Right lung (tissue), 5 donors: ENCODE measurements around the gene TPST1. TPM values are rescaled to one million over a fixed set of nuclear protein-coding genes. Genes with fewer than 3 reads are reported as not detected.
"Not testable (repeated sequence)": the region's sequence is repeated elsewhere in the genome, so short reads cannot be mapped to it uniquely, and the experiment has no call there.

Experiments used
- DNase-seq, 2 donors: peaks; one replicate each; pipeline ENCODE4 v3.0.0-alpha.2; 2013
- polyA plus RNA-seq, 5 donors: library from polyadenylated mRNA; unstranded; fragments of 120-200 nt; gene quantifications; one replicate each; pipeline versions ENCODE4 v1.2.1 to v1.2.3, GENCODE V29; 2013; ENCODE audit warnings: inconsistent platforms in 1 of 5, low replicate concordance in 1 of 5; ENCODE audit not compliant: insufficient read length in 5 of 5, insufficient read depth in 1 of 5

The TPST1 gene
- polyA plus RNA-seq, 5 donors: 41.3 to 67.7 (median 54.3) TPM

DNA sequence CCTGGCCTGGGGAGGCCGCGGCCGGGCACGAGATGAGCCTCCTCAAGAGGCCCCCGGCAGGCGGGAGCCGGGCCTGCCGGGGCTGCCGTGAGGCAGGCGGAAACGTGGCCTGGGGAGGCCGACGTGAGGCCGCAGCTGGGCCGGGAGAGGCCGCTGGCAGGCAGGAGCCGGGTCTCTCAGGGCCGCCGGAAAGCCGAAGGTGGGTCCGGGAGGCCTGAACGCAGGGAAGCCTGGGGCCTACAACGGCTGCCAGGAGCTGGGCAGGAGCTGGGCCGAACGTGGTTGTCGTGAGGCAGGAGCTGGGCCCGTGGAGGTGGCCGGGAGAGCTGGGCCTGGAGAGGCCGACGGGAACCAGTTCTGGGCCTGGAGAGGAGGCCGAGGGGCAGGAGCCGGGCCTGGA lies 171.9 kb downstream of the TPST1 start:
- no peak for DNase-seq

- DNase-seq: no peak
Measured at GRCh38 chr7:66377714-66378113, 172.6 kb downstream of the TPST1 start.

- DNase-seq: no peak
Measured at GRCh38 chr7:66379542-66380160, 174.5 kb downstream of the TPST1 start.

GRCh38 chr7:66380272-66380888 lies 175.2 kb downstream of the TPST1 start:
- DNase-seq: no peak

- DNase-seq: not testable (repeated sequence)
Measured at GRCh38 chr7:66382182-66382923, 177.2 kb downstream of the TPST1 start.

- not testable (repeated sequence) for DNase-seq
Measured at GRCh38 chr7:66385191-66385905, 180.2 kb downstream of the TPST1 start.

DNA sequence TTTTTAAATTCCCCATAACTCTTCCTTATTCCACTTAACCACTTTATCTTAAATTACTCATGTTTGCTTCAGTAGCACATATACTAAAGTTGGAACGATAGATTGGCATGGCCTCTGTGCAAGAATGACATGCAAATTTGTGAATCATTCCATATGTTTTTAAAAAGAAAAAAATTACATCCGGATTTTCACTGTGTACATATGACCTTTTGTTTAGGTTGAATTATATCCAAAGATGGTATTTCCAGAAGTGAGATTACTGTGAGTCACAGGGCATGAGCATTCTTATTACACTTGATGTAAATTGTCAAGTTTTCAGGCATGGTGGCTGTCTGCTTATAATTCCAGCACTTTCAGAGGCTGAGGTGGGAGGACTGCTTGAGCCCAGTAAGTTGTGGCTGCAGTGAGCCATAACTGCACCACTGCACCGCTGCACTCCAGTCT lies 190.0 kb downstream of the TPST1 start:
- not testable (repeated sequence) for DNase-seq

GRCh38 chr7:66396052-66396451 lies 190.9 kb downstream of the TPST1 start:
- DNase-seq: not testable (repeated sequence)

GRCh38 chr7:66398841-66399240 lies 193.7 kb downstream of the TPST1 start:
- not testable (repeated sequence) for DNase-seq

DNA sequence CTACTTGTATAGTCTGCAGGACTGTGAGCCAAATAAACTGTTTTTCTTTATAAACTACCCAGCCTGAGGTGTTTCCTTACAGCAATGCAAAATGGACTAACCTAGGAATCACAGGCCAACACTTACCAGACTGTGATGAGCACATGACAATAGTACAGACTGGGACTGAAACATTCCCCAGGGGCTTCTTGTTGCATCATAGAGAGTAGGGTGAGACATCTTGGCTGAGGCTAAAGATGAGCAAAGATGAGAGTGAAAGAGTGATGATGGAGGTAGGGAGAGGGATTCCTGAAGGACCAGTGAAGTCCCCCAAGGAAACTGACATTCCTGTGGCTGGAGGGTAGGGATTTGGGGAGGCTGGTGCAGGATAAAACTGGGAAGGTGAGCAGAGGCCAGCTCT lies 194.4 kb downstream of the TPST1 start:
- no peak for DNase-seq

- no peak for DNase-seq
Measured at GRCh38 chr7:66400400-66400799, 195.3 kb downstream of the TPST1 start.

GRCh38 chr7:66401126-66401525 lies 196.0 kb downstream of the TPST1 start:
- DNase-seq: not testable (repeated sequence)

DNA sequence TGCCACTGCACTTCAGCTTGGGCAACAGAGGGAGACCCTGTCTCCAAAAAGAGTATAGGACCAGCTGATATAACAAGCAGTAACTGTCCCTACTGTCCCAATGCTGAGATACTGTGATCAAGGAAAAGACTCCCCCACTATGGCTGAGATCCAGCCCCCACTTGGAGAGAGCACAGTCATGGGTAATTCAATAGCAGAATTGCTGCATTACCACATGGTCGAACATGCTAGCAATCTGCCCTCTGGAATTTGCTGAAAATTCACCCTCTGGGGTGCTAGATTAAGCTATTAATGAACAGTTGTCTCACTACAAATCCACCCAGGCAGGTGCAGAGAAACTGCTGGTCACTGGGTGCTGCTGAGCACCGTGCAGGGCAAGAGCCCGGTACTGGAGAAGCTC lies 196.8 kb downstream of the TPST1 start:
- not testable (repeated sequence) for DNase-seq

- no peak for DNase-seq
Measured at GRCh38 chr7:66403564-66403963, 198.4 kb downstream of the TPST1 start.

GRCh38 chr7:66409493-66409892 lies 204.4 kb downstream of the TPST1 start:
- no peak for DNase-seq

Other genes starting within 250 kb of the TPST1 start
- gene GUSB, start 223.1 kb upstream of the TPST1 start, polyA plus RNA-seq: 10 to 100 TPM; 57.2 to 68.6 (median 61.2) TPM
- 10 to 100 TPM; 20.5 to 29.9 (median 23.6) TPM for gene ASL, start 129.5 kb upstream of the TPST1 start, polyA plus RNA-seq
- 10 to 100 TPM; 27.7 to 39.9 (median 34.9) TPM for gene CRCP, start 90.5 kb upstream of the TPST1 start, polyA plus RNA-seq